DOHH2 (cell line): ENCODE data around the gene PISD.

Experiments
- CTCF ChIP-seq: fragments of 200-600 bp; sonication (generic); IDR thresholded peaks from one replicate; pipeline ENCODE4 v1.5.1; 2014; ENCODE audit warnings: antibody characterized with exemption, mild to moderate bottlenecking, low read depth, low read length; ENCODE audit not compliant: poor library complexity, severe bottlenecking
- EZH2phosphoT487 ChIP-seq: fragments of 200-600 bp; sonication (generic); IDR thresholded peaks from 2 replicates; pipeline ENCODE4 v1.6.1; 2017; ENCODE audit warnings: borderline replicate concordance, mild to moderate bottlenecking, antibody characterized with exemption, low read length, moderate library complexity, mixed read lengths

- TF ChIP-seq CTCF: no peak
- TF ChIP-seq EZH2phosphoT487: no peak
Measured at GRCh38 chr22:31651664-31652063, 10.4 kb downstream of the PISD start.
